HuH-7.5 (cell line): ENCODE results near the gene PPIF.

Experiments used
- DNase-seq: peaks from one replicate; pipeline ENCODE4 v3.0.0; 2011; ENCODE audit warnings: low spot score

PPIF gene

GRCh38 chr10:79349072-79349491, 1.8 kb downstream of the PPIF start:
- no peak for DNase-seq

- no peak for DNase-seq
Observed at GRCh38 chr10:79349766-79350406, 2.6 kb downstream of the PPIF start.

- no peak for DNase-seq
Observed at GRCh38 chr10:79350407-79351154, 3.3 kb downstream of the PPIF start.

GRCh38 chr10:79351332-79351731, 4.1 kb downstream of the PPIF start:
- DNase-seq, result no peak

GRCh38 chr10:79352035-79352877, 5.0 kb downstream of the PPIF start:
- no peak for DNase-seq

- DNase-seq, result no peak
Observed at GRCh38 chr10:79353000-79353406, 5.7 kb downstream of the PPIF start.

- DNase-seq, result no peak
Observed at GRCh38 chr10:79353726-79354125, 6.5 kb downstream of the PPIF start.

GRCh38 chr10:79354141-79354540, 6.9 kb downstream of the PPIF start:
- DNase-seq, result no peak

- DNase-seq, result no peak
Observed at GRCh38 chr10:79354615-79355014, 7.3 kb downstream of the PPIF start.

GRCh38 chr10:79355420-79356017, 8.2 kb downstream of the PPIF start:
- no peak for DNase-seq

GRCh38 chr10:79356104-79356503, 8.8 kb downstream of the PPIF start:
- no peak for DNase-seq

GRCh38 chr10:79357180-79357579, 9.9 kb downstream of the PPIF start:
- DNase-seq, result no peak

GRCh38 chr10:79358811-79359210, 11.5 kb downstream of the PPIF start:
- no peak for DNase-seq

GRCh38 chr10:79359816-79360498, 12.7 kb downstream of the PPIF start:
- DNase-seq, result no peak

- no peak for DNase-seq
Observed at GRCh38 chr10:79360499-79361342, 13.5 kb downstream of the PPIF start.

GRCh38 chr10:79361726-79362397, 14.6 kb downstream of the PPIF start:
- DNase-seq, result no peak

- DNase-seq, result no peak
Observed at GRCh38 chr10:79367426-79368189, 20.3 kb downstream of the PPIF start.

GRCh38 chr10:79372871-79373270, 25.6 kb downstream of the PPIF start:
- no peak for DNase-seq
